Fibroblast of lung (primary cell): Measurements from ENCODE around the gene TAF12. TPM values are rescaled to one million over a fixed set of nuclear protein-coding genes. Genes with fewer than 3 reads are reported as not detected.

Experiments
- DNase-seq, 2 donors: peaks; one replicate each; pipeline versions ENCODE4 v3.0.0 to v3.0.0-alpha.2; 2010; ENCODE audit warnings: low read depth in 2 of 2
- H2AFZ ChIP-seq: 2 replicates; pipeline ENCODE4 v1.5.1; 2012; ENCODE audit warnings: low read length, control low read depth, inconsistent platforms
- H3K27ac ChIP-seq: 2 replicates; pipeline ENCODE4 v1.5.1; 2011; ENCODE audit warnings: low read length, control low read depth; ENCODE audit not compliant: insufficient read depth
- H3K27me3 ChIP-seq: 2 replicates; pipeline ENCODE4 v1.5.1; 2011; ENCODE audit warnings: mild to moderate bottlenecking, low read length; ENCODE audit not compliant: control insufficient read depth, insufficient read depth
- H3K36me3 ChIP-seq: 2 replicates; pipeline ENCODE4 v1.5.1; 2011; ENCODE audit warnings: low read length; ENCODE audit not compliant: control insufficient read depth, insufficient read depth
- H3K4me1 ChIP-seq: 2 replicates; pipeline ENCODE4 v1.5.1; 2011; ENCODE audit warnings: low read length; ENCODE audit not compliant: control insufficient read depth, insufficient read depth; ENCODE audit errors: extremely low read depth
- H3K4me2 ChIP-seq: 2 replicates; pipeline ENCODE4 v1.5.1; 2011; ENCODE audit warnings: low read length, control low read depth; ENCODE audit not compliant: insufficient read depth; ENCODE audit errors: extremely low read depth
- H3K4me3 ChIP-seq, 4 experiments: fragments of 200-600 bp in 1 of 4; sonication (generic) in 1 of 4; replicated peaks in 1 of 4; 2 replicates each; pipeline ENCODE4 v1.5.1; 2011 to 2016; ENCODE audit warnings: low read length in 4 of 4, low read depth in 3 of 4, mild to moderate bottlenecking in 3 of 4, control low read depth in 2 of 4, inconsistent platforms in 1 of 4, mixed read lengths in 1 of 4; ENCODE audit not compliant: insufficient read depth in 1 of 4; ENCODE audit errors: control extremely low read depth in 1 of 4
- H3K79me2 ChIP-seq: 2 replicates; pipeline ENCODE4 v1.5.1; 2012; ENCODE audit warnings: mild to moderate bottlenecking, low read length, inconsistent platforms; ENCODE audit not compliant: control insufficient read depth, insufficient read depth
- H3K9ac ChIP-seq: 2 replicates; pipeline ENCODE4 v1.5.1; 2011; ENCODE audit warnings: mild to moderate bottlenecking, low read length, control low read depth; ENCODE audit not compliant: insufficient read depth
- H3K9me3 ChIP-seq: 2 replicates; pipeline ENCODE4 v1.5.1; 2012; ENCODE audit warnings: low read depth, low read length; ENCODE audit not compliant: control insufficient read depth, insufficient read depth
- H4K20me1 ChIP-seq: 2 replicates; pipeline ENCODE4 v1.5.1; 2011; ENCODE audit warnings: low read length; ENCODE audit not compliant: control insufficient read depth, insufficient read depth; ENCODE audit errors: extremely low read depth
- CTCF ChIP-seq, 2 donors: IDR thresholded peaks in 1 of 2; conservative IDR thresholded peaks in 1 of 2; 1 replicate in 1 of 2; 2 replicates in 1 of 2; pipeline ENCODE4 v1.5.1; 2011 to 2012; ENCODE audit warnings: low read length in 2 of 2, control low read depth in 1 of 2, inconsistent platforms in 1 of 2, low read depth in 1 of 2, mild to moderate bottlenecking in 1 of 2
- EZH2 ChIP-seq: IDR thresholded peaks from 2 replicates; pipeline ENCODE4 v1.5.1; 2012; ENCODE audit warnings: low read length, control low read depth, mild to moderate bottlenecking; ENCODE audit errors: missing control alignments
- polyA plus RNA-seq, 2 donors: library from polyadenylated mRNA; depleted of rRNA in 1 of 2; stranded (reverse) in 1 of 2; unstranded in 1 of 2; fragments of >200 nt; gene quantifications; 2 replicates each; pipeline ENCODE4 v1.2.1, GENCODE V29; 2011 to 2012; ENCODE audit warnings: missing spikeins in 1 of 2
- total RNA-seq: library from RNA; depleted of rRNA; stranded (reverse); fragments of >200 nt; gene quantifications from 2 replicates; pipeline ENCODE4 v1.2.1, GENCODE V29; 2014

The TAF12 gene
- total and polyA plus RNA-seq, 2 donors (not counting 1 experiment from before 2014, with no cell fraction given) = 49.7 to 52.2 TPM

GRCh38 chr1:28606771-28607170 lies 36.1 kb downstream of the TAF12 start:
- H3K27me3 ChIP-seq = no peaks in the 10 kb centered on the region
- H2AFZ ChIP-seq = no peak overlapping the region
- H3K27ac ChIP-seq = no peak overlapping the region
- H3K4me3 ChIP-seq = no peak overlapping the region
- H3K36me3 ChIP-seq = peaks cover 11% of the 10 kb centered on the region
- no peaks in the 10 kb centered on the region for H4K20me1 ChIP-seq
- no peak for DNase-seq
- peaks cover 7% of the 10 kb centered on the region for H3K4me1 ChIP-seq
- no peak overlapping the region for H3K4me2 ChIP-seq
- no peak overlapping the region for H3K9ac ChIP-seq
- H3K9me3 ChIP-seq = no peaks in the 10 kb centered on the region
- no peak for TF ChIP-seq CTCF (conservative IDR thresholded peaks at IDR 0.05 in 1 of 2, IDR thresholded peaks at IDR 0.05 in 1 of 2; ENCODE audit: low read depth in 1 of 2, low read length in 2 of 2)
- no peak for TF ChIP-seq EZH2
- H3K79me2 ChIP-seq = no peaks in the 10 kb centered on the region

- Histone ChIP-seq H3K4me1 (peaks cover 7% of the 10 kb centered on the region), H3K79me2 (no peaks in the 10 kb centered on the region), H3K4me2 (no peak overlapping the region), H3K27ac (no peak overlapping the region), H2AFZ (no peak overlapping the region), H3K27me3 (no peaks in the 10 kb centered on the region), H3K9me3 (no peaks in the 10 kb centered on the region), H3K9ac (no peak overlapping the region), H3K4me3 (no peak overlapping the region), H4K20me1 (no peaks in the 10 kb centered on the region), H3K36me3 (peaks cover 7% of the 10 kb centered on the region)
- no peak for DNase-seq
- no peak for TF ChIP-seq EZH2
- no peak for TF ChIP-seq CTCF (conservative IDR thresholded peaks at IDR 0.05 in 1 of 2, IDR thresholded peaks at IDR 0.05 in 1 of 2; ENCODE audit: low read depth in 1 of 2, low read length in 2 of 2)
Observed at GRCh38 chr1:28604962-28605361, 37.9 kb downstream of the TAF12 start.

GRCh38 chr1:28604411-28604810 lies 38.5 kb downstream of the TAF12 start:
- TF ChIP-seq CTCF (conservative IDR thresholded peaks at IDR 0.05 in 1 of 2, IDR thresholded peaks at IDR 0.05 in 1 of 2; ENCODE audit: low read depth in 1 of 2, low read length in 2 of 2) (no peak), EZH2 (no peak)
- Histone ChIP-seq H3K4me1 (peaks cover 7% of the 10 kb centered on the region), H2AFZ (no peak overlapping the region), H3K79me2 (no peaks in the 10 kb centered on the region), H4K20me1 (no peaks in the 10 kb centered on the region), H3K9me3 (no peaks in the 10 kb centered on the region), H3K4me2 (no peak overlapping the region), H3K27me3 (no peaks in the 10 kb centered on the region), H3K9ac (no peak overlapping the region), H3K4me3 (no peak overlapping the region), H3K36me3 (peaks cover 7% of the 10 kb centered on the region), H3K27ac (no peak overlapping the region)
- no peak for DNase-seq
